MCF 10A (cell line): ENCODE data around the gene TNFRSF1B. TPM values are rescaled to one million over a fixed set of nuclear protein-coding genes. Genes with fewer than 3 reads are reported as not detected.
"Not testable (repeated sequence)": the region's sequence is repeated elsewhere in the genome, so short reads cannot be mapped to it uniquely, and the experiment has no call there.

Source experiments
- BruUV-seq: library from RNA; stranded (reverse); fragments of 400-500 nt; replicated peaks from 2 replicates; lab custom pipeline; 2021; lab: Mats Ljungman, UMichigan
- CTCF ChIA-PET: fragments of 300-600 bp; sonication (Branson Sonifier 250); formaldehyde crosslinking; extraction: SDS; loops from one replicate; lab custom pipeline; 2021; ENCODE audit warnings: antibody characterized with exemption, inconsistent platforms; lab: Yijun Ruan, JAX
- POLR2A ChIA-PET: fragments of 300-600, 350-650 bp; sonication (Branson Sonifier 250); formaldehyde crosslinking; extraction: SDS; loops from one replicate; lab custom pipeline; 2020; ENCODE audit warnings: antibody characterized with exemption, inconsistent platforms; lab: Yijun Ruan, JAX
- DNase-seq: peaks from one replicate; pipeline ENCODE4 v3.0.0-alpha.2; 2018; ENCODE audit not compliant: unreplicated experiment
- H3K27ac Mint-ChIP-seq: one replicate; pipeline ENCODE4 v1.8.0; 2022; ENCODE audit warnings: mild to moderate bottlenecking, low read depth, mixed read lengths; ENCODE audit not compliant: unreplicated experiment
- H3K27me3 Mint-ChIP-seq: one replicate; pipeline ENCODE4 v1.8.0; 2022; ENCODE audit warnings: mixed read lengths; ENCODE audit not compliant: insufficient read depth, unreplicated experiment
- H3K36me3 Mint-ChIP-seq: one replicate; pipeline ENCODE4 v1.8.0; 2022; ENCODE audit warnings: mild to moderate bottlenecking, moderate library complexity, mixed read lengths; ENCODE audit not compliant: insufficient read depth, unreplicated experiment
- H3K4me1 Mint-ChIP-seq: one replicate; pipeline ENCODE4 v1.8.0; 2022; ENCODE audit warnings: mixed read lengths; ENCODE audit not compliant: insufficient read depth, unreplicated experiment
- H3K4me3 Mint-ChIP-seq: one replicate; pipeline ENCODE4 v1.8.0; 2022; ENCODE audit warnings: mild to moderate bottlenecking, moderate library complexity, mixed read lengths; ENCODE audit not compliant: unreplicated experiment
- H3K9me3 Mint-ChIP-seq: one replicate; pipeline ENCODE4 v1.8.0; 2022; ENCODE audit warnings: mixed read lengths; ENCODE audit not compliant: unreplicated experiment
- intact Hi-C: fragments of 100-400 bp; cut with micrococcal nuclease; formaldehyde crosslinking; loops from 2 replicates; pipeline ENCODE4 v1.14.1; 2022
- total RNA-seq: library from RNA; stranded (reverse); gene quantifications from 2 replicates; pipeline ENCODE4 v1.2.3, GENCODE V29; 2022
- TF ChIP-seq, protein P1 (sequence below): fragments of 200-600 bp; IDR thresholded peaks from one replicate; pipeline ENCODE4 v1.8.0; 2022; ENCODE audit warnings: antibody characterized with exemption, mild to moderate bottlenecking; ENCODE audit not compliant: unreplicated experiment

The TNFRSF1B gene
- total RNA-seq, 1 experiment from 2014 or later, result not detected

DNA sequence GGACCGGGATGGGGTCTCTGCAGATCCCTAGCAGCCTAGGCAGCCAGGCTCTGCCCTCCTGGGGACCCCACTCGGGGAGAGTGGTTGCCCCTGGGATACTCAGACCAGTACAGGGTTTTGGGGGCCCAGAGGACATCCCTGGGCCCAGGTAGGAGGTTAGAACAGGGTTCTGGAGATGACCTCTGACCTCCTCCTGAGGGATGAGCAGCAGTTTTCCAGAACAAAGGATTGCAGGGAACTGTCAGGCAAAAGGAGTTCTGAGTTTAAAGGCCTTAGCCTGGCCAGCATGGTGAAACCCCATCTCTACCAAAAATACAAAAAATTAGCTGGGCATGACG, 42.7 kb downstream of the TNFRSF1B start:
- BruUV-seq, result no TSS peak
- intact Hi-C loops, result loop anchor here (1.0 to 5.0 kb wide), 2 partner anchors 85 to 302 kb away; no protein-coding TSS in a partner anchor

DNA sequence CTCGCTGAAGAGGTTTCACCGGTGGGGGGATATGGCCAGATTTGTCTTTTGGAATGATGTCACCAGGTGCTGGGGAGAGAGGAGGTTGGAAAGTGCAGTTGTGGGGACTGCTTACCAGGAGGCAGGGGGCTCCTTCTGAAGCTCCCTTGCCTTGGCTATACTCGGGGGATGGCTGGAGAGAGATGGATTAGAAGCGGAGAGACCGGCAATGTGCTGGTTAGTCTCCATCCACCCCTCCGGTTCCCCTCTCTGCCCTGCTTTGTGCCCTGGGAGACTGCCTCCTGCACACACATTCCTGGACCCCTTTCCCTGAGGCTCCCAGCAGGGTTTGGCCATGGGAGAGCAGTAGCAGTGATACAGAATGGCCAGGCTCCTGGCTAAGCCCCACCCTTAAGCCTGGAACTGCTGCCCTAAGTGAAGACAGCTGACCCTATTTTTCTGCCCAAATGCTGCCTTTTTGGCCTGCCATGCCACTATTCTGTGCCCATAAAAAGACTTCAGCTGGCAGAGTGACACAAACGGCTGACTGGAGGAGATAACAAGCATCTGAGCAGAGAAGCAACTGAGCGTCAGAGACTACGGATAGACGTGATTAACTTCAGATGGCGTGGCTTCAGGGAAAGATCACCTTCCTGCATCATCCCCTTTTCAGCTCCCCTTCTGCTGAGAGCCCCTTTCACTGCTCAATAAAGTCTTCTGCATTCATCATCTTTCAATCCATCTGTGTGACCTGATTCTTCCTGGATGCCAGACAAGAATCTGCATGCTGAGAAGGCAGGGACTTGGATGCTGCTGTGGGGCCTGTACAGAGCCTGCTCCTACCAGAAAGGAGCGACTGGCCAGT, 48.5 kb downstream of the TNFRSF1B start:
- Mint-ChIP-seq H3K36me3 (no peaks in the 10 kb centered on the region), H3K27me3 (peaks cover 51% of the 10 kb centered on the region), H3K9me3 (no peaks in the 10 kb centered on the region), H3K4me1 (no peaks in the 10 kb centered on the region), H3K27ac (no peak overlapping the region), H3K4me3 (no peak overlapping the region)
- POLR2A ChIA-PET, result interaction anchor here (0.5 to 1.1 kb wide), 4 partner anchors 9 to 92 kb away, joined by 3 read pairs; no protein-coding TSS in a partner anchor
- BruUV-seq, result no TSS peak
- DNase-seq, result no peak
- CTCF ChIA-PET, result interaction anchor here (0.5 to 3.6 kb wide), 3 partner anchors 14 to 91 kb away, joined by 3 to 27 read pairs (median 5); no protein-coding TSS in a partner anchor
- intact Hi-C loops, result no loop called here
- TF ChIP-seq, protein P1, sequence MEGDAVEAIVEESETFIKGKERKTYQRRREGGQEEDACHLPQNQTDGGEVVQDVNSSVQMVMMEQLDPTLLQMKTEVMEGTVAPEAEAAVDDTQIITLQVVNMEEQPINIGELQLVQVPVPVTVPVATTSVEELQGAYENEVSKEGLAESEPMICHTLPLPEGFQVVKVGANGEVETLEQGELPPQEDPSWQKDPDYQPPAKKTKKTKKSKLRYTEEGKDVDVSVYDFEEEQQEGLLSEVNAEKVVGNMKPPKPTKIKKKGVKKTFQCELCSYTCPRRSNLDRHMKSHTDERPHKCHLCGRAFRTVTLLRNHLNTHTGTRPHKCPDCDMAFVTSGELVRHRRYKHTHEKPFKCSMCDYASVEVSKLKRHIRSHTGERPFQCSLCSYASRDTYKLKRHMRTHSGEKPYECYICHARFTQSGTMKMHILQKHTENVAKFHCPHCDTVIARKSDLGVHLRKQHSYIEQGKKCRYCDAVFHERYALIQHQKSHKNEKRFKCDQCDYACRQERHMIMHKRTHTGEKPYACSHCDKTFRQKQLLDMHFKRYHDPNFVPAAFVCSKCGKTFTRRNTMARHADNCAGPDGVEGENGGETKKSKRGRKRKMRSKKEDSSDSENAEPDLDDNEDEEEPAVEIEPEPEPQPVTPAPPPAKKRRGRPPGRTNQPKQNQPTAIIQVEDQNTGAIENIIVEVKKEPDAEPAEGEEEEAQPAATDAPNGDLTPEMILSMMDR, result no peak

More for the DNA sequence above, 42.7 kb downstream of the TNFRSF1B start:
- Mint-ChIP-seq H3K36me3 (no peaks in the 10 kb centered on the region), H3K27me3 (peaks cover 28% of the 10 kb centered on the region), H3K9me3 (no peaks in the 10 kb centered on the region), H3K4me3 (no peak overlapping the region), H3K4me1 (no peaks in the 10 kb centered on the region), H3K27ac (no peak overlapping the region)
- TF ChIP-seq, protein P1, result no peak
- DNase-seq, result no peak
- ChIA-PET POLR2A (interaction anchor here (0.7 to 0.9 kb wide), 2 partner anchors 74 to 85 kb away, joined by 3 to 6 read pairs; no protein-coding TSS in a partner anchor), CTCF (interaction anchor here (0.5 to 11.5 kb wide), 9 partner anchors 9 to 546 kb away, joined by 3 to 316 read pairs (median 5); no protein-coding TSS in a partner anchor)

DNA sequence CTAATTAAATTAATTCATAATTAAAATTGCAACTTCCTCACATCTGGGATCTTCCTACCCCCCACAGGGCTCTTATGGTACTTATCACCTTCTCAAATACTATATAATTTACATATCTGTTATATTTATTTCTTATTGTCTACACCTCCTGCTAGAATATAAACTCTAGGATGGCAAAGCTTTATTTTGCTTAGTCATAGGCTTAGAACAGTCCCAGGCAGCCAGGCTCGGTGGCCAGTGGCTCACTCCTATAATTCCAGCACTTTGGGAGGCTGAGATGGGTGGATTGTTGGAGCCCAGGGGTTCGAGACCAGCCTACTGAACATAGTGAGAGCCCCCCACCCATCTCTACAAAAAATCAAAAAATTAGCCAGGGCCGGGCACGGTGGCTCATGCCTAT, 53.0 kb downstream of the TNFRSF1B start:
- DNase-seq, result no peak
- Mint-ChIP-seq H3K9me3 (peaks cover 12% of the 10 kb centered on the region), H3K4me1 (no peaks in the 10 kb centered on the region), H3K36me3 (no peaks in the 10 kb centered on the region), H3K27ac (no peak overlapping the region), H3K4me3 (no peak overlapping the region), H3K27me3 (peaks cover 20% of the 10 kb centered on the region)
- ChIA-PET CTCF (interaction anchor here (0.6 to 2.3 kb wide), 6 partner anchors 9 to 439 kb away, joined by 3 to 9 read pairs (median 4); no protein-coding TSS in a partner anchor), POLR2A (no interaction called here)
- TF ChIP-seq, protein P1, result no peak
- intact Hi-C loops, result loop anchor here (1.0 kb wide), 1 partner anchor 24 kb away; no protein-coding TSS in a partner anchor
- BruUV-seq, result no TSS peak

DNA sequence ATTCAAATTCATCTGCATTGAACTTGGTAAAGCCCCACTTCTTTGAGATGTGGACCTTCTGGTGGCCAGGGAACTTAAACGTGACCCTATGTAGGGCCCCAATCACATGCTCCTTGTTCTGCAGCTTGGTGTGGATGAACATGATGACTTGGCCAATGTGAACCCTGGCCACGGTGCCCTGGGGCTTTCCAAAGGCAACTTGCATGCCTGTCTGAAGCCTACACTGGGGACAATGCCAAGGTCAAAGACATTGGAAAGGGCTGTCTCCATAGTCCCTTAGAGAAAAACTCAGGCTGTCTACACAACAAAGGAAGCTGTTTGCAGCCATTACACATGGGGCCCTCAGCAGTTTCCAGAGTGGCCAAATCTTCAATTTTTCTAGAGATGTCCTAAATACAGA, 54.1 kb downstream of the TNFRSF1B start:
- TF ChIP-seq, protein P1, result no peak
- ChIA-PET CTCF (interaction anchor here (0.6 to 1.5 kb wide), 3 partner anchors 97 to 1739 kb away, joined by 3 to 4 read pairs (median 3); no protein-coding TSS in a partner anchor), POLR2A (no interaction called here)
- Mint-ChIP-seq H3K27ac (no peak overlapping the region), H3K36me3 (no peaks in the 10 kb centered on the region), H3K4me1 (no peaks in the 10 kb centered on the region), H3K9me3 (peaks cover 12% of the 10 kb centered on the region), H3K27me3 (peaks cover 9% of the 10 kb centered on the region), H3K4me3 (no peak overlapping the region)
- intact Hi-C loops, result no loop called here
- no peak for DNase-seq
- no TSS peak for BruUV-seq

DNA sequence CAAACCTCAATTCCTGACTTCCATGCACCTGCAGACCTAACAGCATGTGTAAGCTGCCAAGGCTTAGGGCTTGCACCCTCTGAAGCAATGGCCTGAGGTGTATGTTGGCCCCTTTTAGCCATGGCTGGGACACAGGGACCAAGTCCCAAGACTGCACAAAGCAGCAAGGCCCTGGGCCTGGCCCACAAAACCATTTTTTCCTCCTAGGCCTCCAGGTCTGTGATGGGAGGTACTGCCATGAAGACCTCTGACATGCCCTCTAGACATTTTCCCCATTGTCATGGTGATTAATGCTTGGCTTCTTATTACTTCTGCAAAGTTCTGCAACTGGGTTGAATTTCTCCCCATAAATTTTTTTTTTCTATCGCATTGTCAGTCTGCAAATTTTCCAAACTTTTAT, 55.9 kb downstream of the TNFRSF1B start:
- H3K9me3 Mint-ChIP-seq, result peaks cover 12% of the 10 kb centered on the region
- DNase-seq, H3K4me3 Mint-ChIP-seq, POLR2A ChIA-PET, H3K36me3 Mint-ChIP-seq, intact Hi-C loops, BruUV-seq, H3K4me1 Mint-ChIP-seq, H3K27me3 Mint-ChIP-seq, H3K27ac Mint-ChIP-seq: not testable (repeated sequence)
- CTCF ChIA-PET, result interaction anchor here (0.9 kb wide), 1 partner anchor 98 kb away, joined by 3 read pairs; no protein-coding TSS in a partner anchor
